Activated naive CD4-positive, alpha-beta T cell treated with anti-CD3 and anti-CD28 coated beads for 36 hours (primary cell): ENCODE measurements around the gene PTF1A. TPM values are rescaled to one million over a fixed set of nuclear protein-coding genes. Genes with fewer than 3 reads are reported as not detected.

Source experiments
- CTCF ChIA-PET: fragments of 350-600 bp; sonication (Branson Sonifier 250); formaldehyde crosslinking; loops from one replicate; lab custom pipeline; 2021; ENCODE audit warnings: antibody characterized with exemption; lab: Charles Lee
- DNase-seq: peaks from one replicate; pipeline ENCODE4 v3.0.0-alpha.2; 2020
- H3K27ac Mint-ChIP-seq: one replicate; pipeline ENCODE4 v1.8.0; 2021; ENCODE audit warnings: mild to moderate bottlenecking, mixed read lengths
- H3K27me3 Mint-ChIP-seq: one replicate; pipeline ENCODE4 v1.8.0; 2021; ENCODE audit warnings: low read depth, mixed read lengths
- H3K36me3 Mint-ChIP-seq: one replicate; pipeline ENCODE4 v1.8.0; 2021; ENCODE audit warnings: low read depth, mixed read lengths
- H3K4me1 Mint-ChIP-seq: one replicate; pipeline ENCODE4 v1.8.0; 2021; ENCODE audit warnings: low read depth, mixed read lengths
- H3K4me3 Mint-ChIP-seq: one replicate; pipeline ENCODE4 v1.8.0; 2021; ENCODE audit warnings: mild to moderate bottlenecking, moderate library complexity, mixed read lengths
- H3K9me3 Mint-ChIP-seq: one replicate; pipeline ENCODE4 v1.8.0; 2021; ENCODE audit warnings: mixed read lengths
- intact Hi-C: fragments of 100-400 bp; cut with micrococcal nuclease; formaldehyde crosslinking; loops from one replicate; pipeline ENCODE4 v1.15.1; 2023
- total RNA-seq, 2 experiments: library from RNA; stranded (reverse); gene quantifications; one replicate each; pipeline ENCODE4 v1.2.3, GENCODE V29; 2021

PTF1A gene
- total RNA-seq, 2 experiments from 2014 or later: not detected

GRCh38 chr10:23190872-23191763 is 994 bp upstream of the PTF1A start:
- intact Hi-C loops: loop anchor here (1.0 kb wide), 1 partner anchor 17 kb away; no protein-coding TSS in a partner anchor
- H3K4me1 Mint-ChIP-seq: peaks cover 9% of the 10 kb centered on the region
- H3K27me3 Mint-ChIP-seq: peaks cover 62% of the 10 kb centered on the region
- no peak for DNase-seq
- CTCF ChIA-PET: interaction anchor here (0.6 to 0.7 kb wide), 2 partner anchors 14 to 30 kb away, joined by 3 read pairs; no protein-coding TSS in a partner anchor
- H3K9me3 Mint-ChIP-seq: no peaks in the 10 kb centered on the region
- H3K36me3 Mint-ChIP-seq: no peaks in the 10 kb centered on the region
- no peak overlapping the region for H3K27ac Mint-ChIP-seq
- no peak overlapping the region for H3K4me3 Mint-ChIP-seq

- intact Hi-C loops: no loop called here
- CTCF ChIA-PET: interaction anchor here (0.6 to 1.1 kb wide), 2 partner anchors 26 to 34 kb away, joined by 3 read pairs; no protein-coding TSS in a partner anchor
- H3K36me3 Mint-ChIP-seq: no peaks in the 10 kb centered on the region
- H3K9me3 Mint-ChIP-seq: no peaks in the 10 kb centered on the region
- no peak overlapping the region for H3K4me3 Mint-ChIP-seq
- H3K4me1 Mint-ChIP-seq: peaks cover 9% of the 10 kb centered on the region
- no peak overlapping the region for H3K27ac Mint-ChIP-seq
- DNase-seq: no peak
- peaks cover 73% of the 10 kb centered on the region for H3K27me3 Mint-ChIP-seq
Measured at GRCh38 chr10:23192712-23193434, 761 bp downstream of the PTF1A start.

GRCh38 chr10:23193435-23194074 is 1.4 kb downstream of the PTF1A start:
- Mint-ChIP-seq H3K36me3 (no peaks in the 10 kb centered on the region), H3K27me3 (peaks cover 73% of the 10 kb centered on the region), H3K27ac (no peak overlapping the region), H3K4me1 (peaks cover 12% of the 10 kb centered on the region), H3K4me3 (no peak overlapping the region), H3K9me3 (no peaks in the 10 kb centered on the region)
- no peak for DNase-seq
- intact Hi-C loops: no loop called here
- CTCF ChIA-PET: interaction anchor here (0.6 to 1.1 kb wide), 2 partner anchors 27 to 34 kb away, joined by 3 read pairs; no protein-coding TSS in a partner anchor

GRCh38 chr10:23194471-23194965 is 2.4 kb downstream of the PTF1A start:
- H3K27me3 Mint-ChIP-seq: peaks cover 69% of the 10 kb centered on the region
- no peak for DNase-seq
- intact Hi-C loops: no loop called here
- CTCF ChIA-PET: no interaction called here
- peaks cover 13% of the 10 kb centered on the region for H3K4me1 Mint-ChIP-seq
- H3K9me3 Mint-ChIP-seq: no peaks in the 10 kb centered on the region
- no peak overlapping the region for H3K27ac Mint-ChIP-seq
- no peaks in the 10 kb centered on the region for H3K36me3 Mint-ChIP-seq
- no peak overlapping the region for H3K4me3 Mint-ChIP-seq

- H3K4me1 Mint-ChIP-seq: peaks cover 19% of the 10 kb centered on the region
- CTCF ChIA-PET: no interaction called here
- peaks cover 72% of the 10 kb centered on the region for H3K27me3 Mint-ChIP-seq
- H3K4me3 Mint-ChIP-seq: no peak overlapping the region
- H3K36me3 Mint-ChIP-seq: no peaks in the 10 kb centered on the region
- no peak overlapping the region for H3K27ac Mint-ChIP-seq
- intact Hi-C loops: no loop called here
- DNase-seq: no peak
- no peaks in the 10 kb centered on the region for H3K9me3 Mint-ChIP-seq
Measured at GRCh38 chr10:23194966-23195845, 3.1 kb downstream of the PTF1A start.

- no peak overlapping the region for H3K27ac Mint-ChIP-seq
- peaks cover 71% of the 10 kb centered on the region for H3K27me3 Mint-ChIP-seq
- CTCF ChIA-PET: interaction anchor here (0.6 kb wide), 1 partner anchor 21 kb away, joined by 3 read pairs; no protein-coding TSS in a partner anchor
- peaks cover 18% of the 10 kb centered on the region for H3K4me1 Mint-ChIP-seq
- DNase-seq: no peak
- intact Hi-C loops: no loop called here
- no peaks in the 10 kb centered on the region for H3K9me3 Mint-ChIP-seq
- H3K36me3 Mint-ChIP-seq: no peaks in the 10 kb centered on the region
- no peak overlapping the region for H3K4me3 Mint-ChIP-seq
Measured at GRCh38 chr10:23195846-23196600, 3.9 kb downstream of the PTF1A start.

GRCh38 chr10:23196915-23197314 is 4.8 kb downstream of the PTF1A start:
- H3K4me1 Mint-ChIP-seq: peaks cover 16% of the 10 kb centered on the region
- peaks cover 75% of the 10 kb centered on the region for H3K27me3 Mint-ChIP-seq
- CTCF ChIA-PET: interaction anchor here (0.6 kb wide), 1 partner anchor 22 kb away, joined by 3 read pairs; no protein-coding TSS in a partner anchor
- no peak for DNase-seq
- no peaks in the 10 kb centered on the region for H3K9me3 Mint-ChIP-seq
- no peak overlapping the region for H3K4me3 Mint-ChIP-seq
- no peak overlapping the region for H3K27ac Mint-ChIP-seq
- H3K36me3 Mint-ChIP-seq: no peaks in the 10 kb centered on the region
- intact Hi-C loops: no loop called here

- H3K4me3 Mint-ChIP-seq: no peak overlapping the region
- no peak for DNase-seq
- intact Hi-C loops: no loop called here
- CTCF ChIA-PET: no interaction called here
- H3K36me3 Mint-ChIP-seq: no peaks in the 10 kb centered on the region
- peaks cover 15% of the 10 kb centered on the region for H3K4me1 Mint-ChIP-seq
- peaks cover 78% of the 10 kb centered on the region for H3K27me3 Mint-ChIP-seq
- no peaks in the 10 kb centered on the region for H3K9me3 Mint-ChIP-seq
- no peak overlapping the region for H3K27ac Mint-ChIP-seq
Measured at GRCh38 chr10:23197416-23197861, 5.3 kb downstream of the PTF1A start.

- H3K27me3 Mint-ChIP-seq: peaks cover 78% of the 10 kb centered on the region
- peaks cover 14% of the 10 kb centered on the region for H3K4me1 Mint-ChIP-seq
- CTCF ChIA-PET: no interaction called here
- no peak overlapping the region for H3K27ac Mint-ChIP-seq
- no peak overlapping the region for H3K4me3 Mint-ChIP-seq
- H3K9me3 Mint-ChIP-seq: no peaks in the 10 kb centered on the region
- intact Hi-C loops: no loop called here
- DNase-seq: no peak
- no peaks in the 10 kb centered on the region for H3K36me3 Mint-ChIP-seq
Measured at GRCh38 chr10:23198610-23198939, 6.5 kb downstream of the PTF1A start.

- intact Hi-C loops: no loop called here
Measured at GRCh38 chr10:23198940-23199767, 7.0 kb downstream of the PTF1A start.

More at GRCh38 chr10:23198940-23199767, 7.0 kb downstream of the PTF1A start:
- no peak for DNase-seq
- Mint-ChIP-seq H3K27ac (no peak overlapping the region), H3K4me1 (peaks cover 12% of the 10 kb centered on the region), H3K4me3 (no peak overlapping the region), H3K9me3 (no peaks in the 10 kb centered on the region), H3K27me3 (peaks cover 81% of the 10 kb centered on the region), H3K36me3 (no peaks in the 10 kb centered on the region)
- CTCF ChIA-PET: no interaction called here
